GM23338 (cell line): ENCODE data around the gene MYO3B. TPM values are rescaled to one million over a fixed set of nuclear protein-coding genes. Genes with fewer than 3 reads are reported as not detected.
"Not testable (repeated sequence)": the region's sequence is repeated elsewhere in the genome, so short reads cannot be mapped to it uniquely, and the experiment has no call there.

Experiments
- ATAC-seq: fragments of 200-7000 bp; cut with Tn5 transposase; 3 replicates; pipeline ENCODE4 v1.9.1; 2020
- DNase-seq: peaks from one replicate; pipeline ENCODE4 v3.0.0-alpha.2; 2015; ENCODE audit warnings: low spot score
- H2AFZ ChIP-seq: fragments of 200-600 bp; sonication (generic); 2 replicates; pipeline ENCODE4 v1.8.0; 2016; ENCODE audit warnings: antibody characterized with exemption, mild to moderate bottlenecking, moderate library complexity
- H3F3A ChIP-seq: fragments of 200-600 bp; sonication (generic); replicated peaks from 2 replicates; pipeline ENCODE4 v1.8.0; 2017; ENCODE audit warnings: antibody characterized with exemption, mixed run types, low read depth
- H3K27ac ChIP-seq: fragments of 200-600 bp; sonication (generic); 2 replicates; pipeline ENCODE4 v1.6.1; 2016; ENCODE audit warnings: low read depth
- H3K27me3 ChIP-seq: fragments of 200-600 bp; sonication (generic); 2 replicates; pipeline ENCODE4 v1.8.0; 2016; ENCODE audit warnings: mild to moderate bottlenecking, mixed run types, moderate library complexity; ENCODE audit not compliant: insufficient read depth
- H3K36me3 ChIP-seq: fragments of 200-600 bp; sonication (generic); 2 replicates; pipeline ENCODE4 v1.8.0; 2016; ENCODE audit warnings: mild to moderate bottlenecking; ENCODE audit not compliant: insufficient read depth
- H3K4me1 ChIP-seq: fragments of 200-600 bp; sonication (generic); 2 replicates; pipeline ENCODE4 v1.8.0; 2016; ENCODE audit warnings: mild to moderate bottlenecking, moderate library complexity; ENCODE audit not compliant: insufficient read depth
- H3K4me2 ChIP-seq: fragments of 200-600 bp; sonication (generic); 2 replicates; pipeline ENCODE4 v1.7.1; 2017; ENCODE audit warnings: mixed run types
- H3K4me3 ChIP-seq: fragments of 200-600 bp; sonication (generic); 2 replicates; pipeline ENCODE4 v1.6.1; 2016; ENCODE audit warnings: mixed run types
- H3K79me2 ChIP-seq: fragments of 200-600 bp; sonication (generic); replicated peaks from 2 replicates; pipeline ENCODE4 v1.8.0; 2017; ENCODE audit warnings: mild to moderate bottlenecking; ENCODE audit not compliant: insufficient read depth
- H3K9me2 ChIP-seq: fragments of 200-600 bp; sonication (generic); 2 replicates; pipeline ENCODE4 v1.8.0; 2017; ENCODE audit not compliant: insufficient read depth
- H4K20me1 ChIP-seq: fragments of 200-600 bp; sonication (generic); replicated peaks from 2 replicates; pipeline ENCODE4 v1.8.0; 2017; ENCODE audit warnings: mild to moderate bottlenecking; ENCODE audit not compliant: insufficient read depth
- H3K27ac Mint-ChIP-seq: 2 replicates; pipeline ENCODE4 v1.8.0; 2020; ENCODE audit warnings: inconsistent platforms, mild to moderate bottlenecking, moderate library complexity, mixed read lengths
- H3K27me3 Mint-ChIP-seq: 3 replicates; pipeline ENCODE4 v1.8.0; 2022; ENCODE audit warnings: low read depth, mild to moderate bottlenecking, moderate library complexity, mixed read lengths, inconsistent platforms; ENCODE audit not compliant: insufficient read depth, poor library complexity
- H3K36me3 Mint-ChIP-seq: 3 replicates; pipeline ENCODE4 v1.8.0; 2021; ENCODE audit warnings: low read depth, mild to moderate bottlenecking, inconsistent platforms, moderate library complexity, mixed read lengths
- H3K4me1 Mint-ChIP-seq: 3 replicates; pipeline ENCODE4 v1.8.0; 2020; ENCODE audit warnings: mild to moderate bottlenecking, inconsistent platforms, mixed read lengths
- H3K4me3 Mint-ChIP-seq: 3 replicates; pipeline ENCODE4 v1.8.0; 2021; ENCODE audit warnings: moderate library complexity, mild to moderate bottlenecking, inconsistent platforms, mixed read lengths
- H3K9me3 Mint-ChIP-seq: 3 replicates; pipeline ENCODE4 v1.8.0; 2020; ENCODE audit warnings: moderate library complexity, mild to moderate bottlenecking, inconsistent platforms, mixed read lengths
- CREB1 ChIP-seq: fragments of 250-450 bp; sonication (Bioruptor Pico); IDR thresholded peaks from 2 replicates; pipeline ENCODE4 v1.5.0; 2020; ENCODE audit warnings: low read depth, mild to moderate bottlenecking, moderate library complexity
- CTCF ChIP-seq, 2 experiments: fragments of 200-600 bp in 1 of 2; sonication (generic) in 1 of 2; conservative IDR thresholded peaks; 2 replicates each; pipeline versions ENCODE4 v1.5.1 to v1.6.1; 2016 to 2017; ENCODE audit warnings: antibody characterized with exemption in 2 of 2, low read depth in 2 of 2, mild to moderate bottlenecking in 2 of 2, moderate library complexity in 1 of 2
- POLR2AphosphoS5 ChIP-seq: IDR thresholded peaks from 2 replicates; pipeline ENCODE4 v1.6.1; 2016; ENCODE audit warnings: antibody characterized with exemption, low read depth
- ZNF114 ChIP-seq: fragments of 250-450 bp; sonication (Bioruptor Pico); IDR thresholded peaks from 2 replicates; pipeline ENCODE4 v1.5.0; 2020; ENCODE audit warnings: mild to moderate bottlenecking, moderate library complexity
- polyA plus RNA-seq: library from polyadenylated mRNA; unstranded; fragments of >200 nt; fragmentation: Nextera tagmentation; extraction: Ambion mirVana; gene quantifications from 2 replicates; pipeline ENCODE4 v1.2.1, GENCODE V29; 2016
- total RNA-seq: library from RNA; depleted of rRNA; stranded (reverse); fragments of >200 nt; shearing (Covaris generic); gene quantifications from 2 replicates; pipeline ENCODE4 v1.2.3, GENCODE V29; 2014
- TF ChIP-seq, protein P1 (sequence below): fragments of 250-450 bp; sonication (Bioruptor Pico); IDR thresholded peaks from 2 replicates; pipeline ENCODE4 v1.5.0; 2020; ENCODE audit warnings: mild to moderate bottlenecking, moderate library complexity
- TF ChIP-seq, protein P2 (sequence below): IDR thresholded peaks from 2 replicates; pipeline ENCODE4 v1.6.1; 2016; ENCODE audit warnings: antibody characterized with exemption

MYO3B gene
- total and polyA plus RNA-seq, 2 experiments from 2014 or later: 0.42 TPM; not detected in 1

- not testable (repeated sequence) for DNase-seq, H3K9me2 ChIP-seq, H3K36me3 Mint-ChIP-seq, H3K27ac Mint-ChIP-seq, H3K27ac ChIP-seq, H3K4me3 Mint-ChIP-seq, H2AFZ ChIP-seq, H3K4me2 ChIP-seq, ATAC-seq, H3K9me3 Mint-ChIP-seq, H3K27me3 Mint-ChIP-seq, H3K4me3 ChIP-seq, H3K4me1 ChIP-seq, H3K79me2 ChIP-seq, H3K36me3 ChIP-seq, H3K27me3 ChIP-seq, H3F3A ChIP-seq, H3K4me1 Mint-ChIP-seq, H4K20me1 ChIP-seq
Measured at GRCh38 chr2:170279615-170280014, 101.7 kb downstream of the MYO3B start.

- no peak overlapping the region; the same call in 1 of the 2 replicates for H3K27ac Mint-ChIP-seq
- TF ChIP-seq ZNF114 (CRISPR knock-in tag) (no peak), CREB1 (CRISPR knock-in tag) (no peak), POLR2AphosphoS5 (no peak), CTCF (conservative IDR thresholded peaks at IDR 0.05; ENCODE audit: low read depth in 2 of 2) (0 out of 4 replicates have a peak, but pooled peaks of 1 of the 2 experiments have one; percentile 3)
- TF ChIP-seq, protein P1, sequence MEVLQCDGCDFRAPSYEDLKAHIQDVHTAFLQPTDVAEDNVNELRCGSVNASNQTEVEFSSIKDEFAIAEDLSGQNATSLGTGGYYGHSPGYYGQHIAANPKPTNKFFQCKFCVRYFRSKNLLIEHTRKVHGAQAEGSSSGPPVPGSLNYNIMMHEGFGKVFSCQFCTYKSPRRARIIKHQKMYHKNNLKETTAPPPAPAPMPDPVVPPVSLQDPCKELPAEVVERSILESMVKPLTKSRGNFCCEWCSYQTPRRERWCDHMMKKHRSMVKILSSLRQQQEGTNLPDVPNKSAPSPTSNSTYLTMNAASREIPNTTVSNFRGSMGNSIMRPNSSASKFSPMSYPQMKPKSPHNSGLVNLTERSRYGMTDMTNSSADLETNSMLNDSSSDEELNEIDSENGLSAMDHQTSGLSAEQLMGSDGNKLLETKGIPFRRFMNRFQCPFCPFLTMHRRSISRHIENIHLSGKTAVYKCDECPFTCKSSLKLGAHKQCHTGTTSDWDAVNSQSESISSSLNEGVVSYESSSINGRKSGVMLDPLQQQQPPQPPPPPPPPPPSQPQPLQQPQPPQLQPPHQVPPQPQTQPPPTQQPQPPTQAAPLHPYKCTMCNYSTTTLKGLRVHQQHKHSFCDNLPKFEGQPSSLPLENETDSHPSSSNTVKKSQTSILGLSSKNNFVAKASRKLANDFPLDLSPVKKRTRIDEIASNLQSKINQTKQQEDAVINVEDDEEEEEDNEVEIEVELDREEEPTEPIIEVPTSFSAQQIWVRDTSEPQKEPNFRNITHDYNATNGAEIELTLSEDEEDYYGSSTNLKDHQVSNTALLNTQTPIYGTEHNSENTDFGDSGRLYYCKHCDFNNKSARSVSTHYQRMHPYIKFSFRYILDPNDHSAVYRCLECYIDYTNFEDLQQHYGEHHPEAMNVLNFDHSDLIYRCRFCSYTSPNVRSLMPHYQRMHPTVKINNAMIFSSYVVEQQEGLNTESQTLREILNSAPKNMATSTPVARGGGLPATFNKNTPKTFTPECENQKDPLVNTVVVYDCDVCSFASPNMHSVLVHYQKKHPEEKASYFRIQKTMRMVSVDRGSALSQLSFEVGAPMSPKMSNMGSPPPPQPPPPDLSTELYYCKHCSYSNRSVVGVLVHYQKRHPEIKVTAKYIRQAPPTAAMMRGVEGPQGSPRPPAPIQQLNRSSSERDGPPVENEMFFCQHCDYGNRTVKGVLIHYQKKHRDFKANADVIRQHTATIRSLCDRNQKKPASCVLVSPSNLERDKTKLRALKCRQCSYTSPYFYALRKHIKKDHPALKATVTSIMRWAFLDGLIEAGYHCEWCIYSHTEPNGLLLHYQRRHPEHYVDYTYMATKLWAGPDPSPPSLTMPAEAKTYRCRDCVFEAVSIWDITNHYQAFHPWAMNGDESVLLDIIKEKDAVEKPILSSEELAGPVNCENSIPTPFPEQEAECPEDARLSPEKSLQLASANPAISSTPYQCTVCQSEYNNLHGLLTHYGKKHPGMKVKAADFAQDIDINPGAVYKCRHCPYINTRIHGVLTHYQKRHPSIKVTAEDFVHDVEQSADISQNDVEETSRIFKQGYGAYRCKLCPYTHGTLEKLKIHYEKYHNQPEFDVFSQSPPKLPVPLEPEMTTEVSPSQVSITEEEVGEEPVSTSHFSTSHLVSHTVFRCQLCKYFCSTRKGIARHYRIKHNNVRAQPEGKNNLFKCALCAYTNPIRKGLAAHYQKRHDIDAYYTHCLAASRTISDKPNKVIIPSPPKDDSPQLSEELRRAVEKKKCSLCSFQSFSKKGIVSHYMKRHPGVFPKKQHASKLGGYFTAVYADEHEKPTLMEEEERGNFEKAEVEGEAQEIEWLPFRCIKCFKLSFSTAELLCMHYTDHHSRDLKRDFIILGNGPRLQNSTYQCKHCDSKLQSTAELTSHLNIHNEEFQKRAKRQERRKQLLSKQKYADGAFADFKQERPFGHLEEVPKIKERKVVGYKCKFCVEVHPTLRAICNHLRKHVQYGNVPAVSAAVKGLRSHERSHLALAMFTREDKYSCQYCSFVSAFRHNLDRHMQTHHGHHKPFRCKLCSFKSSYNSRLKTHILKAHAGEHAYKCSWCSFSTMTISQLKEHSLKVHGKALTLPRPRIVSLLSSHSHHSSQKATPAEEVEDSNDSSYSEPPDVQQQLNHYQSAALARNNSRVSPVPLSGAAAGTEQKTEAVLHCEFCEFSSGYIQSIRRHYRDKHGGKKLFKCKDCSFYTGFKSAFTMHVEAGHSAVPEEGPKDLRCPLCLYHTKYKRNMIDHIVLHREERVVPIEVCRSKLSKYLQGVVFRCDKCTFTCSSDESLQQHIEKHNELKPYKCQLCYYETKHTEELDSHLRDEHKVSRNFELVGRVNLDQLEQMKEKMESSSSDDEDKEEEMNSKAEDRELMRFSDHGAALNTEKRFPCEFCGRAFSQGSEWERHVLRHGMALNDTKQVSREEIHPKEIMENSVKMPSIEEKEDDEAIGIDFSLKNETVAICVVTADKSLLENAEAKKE: 0 out of 2 replicates have a peak, but pooled peaks have one; percentile 6
- TF ChIP-seq, protein P2, sequence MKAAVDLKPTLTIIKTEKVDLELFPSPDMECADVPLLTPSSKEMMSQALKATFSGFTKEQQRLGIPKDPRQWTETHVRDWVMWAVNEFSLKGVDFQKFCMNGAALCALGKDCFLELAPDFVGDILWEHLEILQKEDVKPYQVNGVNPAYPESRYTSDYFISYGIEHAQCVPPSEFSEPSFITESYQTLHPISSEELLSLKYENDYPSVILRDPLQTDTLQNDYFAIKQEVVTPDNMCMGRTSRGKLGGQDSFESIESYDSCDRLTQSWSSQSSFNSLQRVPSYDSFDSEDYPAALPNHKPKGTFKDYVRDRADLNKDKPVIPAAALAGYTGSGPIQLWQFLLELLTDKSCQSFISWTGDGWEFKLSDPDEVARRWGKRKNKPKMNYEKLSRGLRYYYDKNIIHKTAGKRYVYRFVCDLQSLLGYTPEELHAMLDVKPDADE: no peak
Measured at GRCh38 chr2:170282851-170283250, 104.9 kb downstream of the MYO3B start.

More at GRCh38 chr2:170282851-170283250, 104.9 kb downstream of the MYO3B start:
- no peak overlapping the region for H3K4me2 ChIP-seq
- H3K27ac ChIP-seq: no peak overlapping the region
- H3K9me2 ChIP-seq: no peaks in the 10 kb centered on the region
- no peak overlapping the region for H3K4me3 Mint-ChIP-seq
- ATAC-seq: peak; percentile 97
- H3F3A ChIP-seq: no peaks in the 10 kb centered on the region
- no peaks in the 10 kb centered on the region for H3K79me2 ChIP-seq
- no peaks in the 10 kb centered on the region for H3K4me1 ChIP-seq
- H3K27me3 ChIP-seq: no peaks in the 10 kb centered on the region
- no peaks in the 10 kb centered on the region for H3K36me3 Mint-ChIP-seq
- H4K20me1 ChIP-seq: no peaks in the 10 kb centered on the region
- H3K4me3 ChIP-seq: no peak overlapping the region
- peak; percentile 55 for DNase-seq
- H2AFZ ChIP-seq: peak overlapping the region; percentile 72
- no peaks in the 10 kb centered on the region for H3K36me3 ChIP-seq
- H3K4me1 Mint-ChIP-seq: peaks cover 3% of the 10 kb centered on the region; the same call in 1 of the 3 replicates
- H3K9me3 Mint-ChIP-seq: no peaks in the 10 kb centered on the region
- no peaks in the 10 kb centered on the region for H3K27me3 Mint-ChIP-seq
